ENCODE measurements around the gene ASIC2.

Gene ASIC2

DNA sequence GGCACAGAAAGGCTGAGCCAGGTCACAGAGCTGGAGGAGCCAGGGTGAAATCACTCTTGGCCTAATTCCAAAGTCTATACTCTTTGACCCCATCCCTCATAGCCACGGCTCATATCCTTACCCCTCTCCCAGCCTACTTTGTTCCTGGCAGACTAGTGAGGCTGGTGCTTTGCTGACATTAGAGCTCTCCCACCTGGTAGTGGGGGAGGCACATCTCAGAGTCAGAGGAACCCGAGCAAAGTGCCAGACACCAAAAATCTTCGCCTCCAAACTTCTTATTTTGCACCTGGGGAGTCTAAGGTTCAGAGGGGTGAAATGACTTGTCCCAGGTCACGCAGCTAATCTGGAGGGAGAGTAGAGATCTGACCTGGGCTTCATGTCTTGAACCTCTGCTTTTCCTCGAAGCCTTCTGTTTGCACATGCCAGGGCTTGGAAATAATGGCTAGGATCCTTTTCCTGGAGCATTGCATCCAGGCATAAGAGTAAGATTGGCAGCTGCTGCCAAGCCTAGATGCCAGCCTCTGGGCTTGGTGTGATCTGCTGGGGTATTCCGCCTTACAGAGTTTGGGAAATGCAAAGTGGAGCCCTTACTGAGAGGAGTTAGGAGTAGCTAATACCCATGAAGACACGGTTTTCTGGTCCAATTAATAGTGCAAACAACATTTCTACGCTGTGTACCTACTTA lies 174.6 kb downstream of the ASIC2 start:
- no peak for DNase-seq

DNA sequence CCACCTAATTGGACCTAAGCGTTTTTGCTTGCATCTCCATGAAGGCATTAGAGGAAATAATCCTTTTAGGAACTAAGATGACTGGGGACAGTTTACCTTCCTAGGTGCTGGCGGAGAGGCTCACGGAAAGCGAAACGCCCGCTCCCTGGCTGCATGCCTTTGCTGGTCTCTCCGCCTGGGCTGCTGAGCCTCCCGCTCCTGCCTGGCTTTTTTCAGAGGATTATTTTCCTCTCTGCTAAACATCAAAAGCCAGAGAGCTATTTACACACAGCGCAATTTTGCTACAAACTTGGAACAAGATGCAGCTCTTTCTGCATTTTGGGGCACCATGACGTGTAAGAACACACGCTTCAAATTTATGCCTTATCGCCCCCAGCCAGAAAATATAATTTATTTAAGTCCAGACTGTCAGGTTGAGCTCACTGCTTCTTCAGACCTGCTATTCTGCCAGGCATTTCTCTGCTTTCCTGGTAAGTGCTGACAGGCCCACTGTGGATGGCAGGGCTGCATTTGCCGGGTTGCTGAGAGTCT lies 177.0 kb downstream of the ASIC2 start:
- peak in 4 of 56 donors; percentile 2 to 9 (median 8) for DNase-seq

DNA sequence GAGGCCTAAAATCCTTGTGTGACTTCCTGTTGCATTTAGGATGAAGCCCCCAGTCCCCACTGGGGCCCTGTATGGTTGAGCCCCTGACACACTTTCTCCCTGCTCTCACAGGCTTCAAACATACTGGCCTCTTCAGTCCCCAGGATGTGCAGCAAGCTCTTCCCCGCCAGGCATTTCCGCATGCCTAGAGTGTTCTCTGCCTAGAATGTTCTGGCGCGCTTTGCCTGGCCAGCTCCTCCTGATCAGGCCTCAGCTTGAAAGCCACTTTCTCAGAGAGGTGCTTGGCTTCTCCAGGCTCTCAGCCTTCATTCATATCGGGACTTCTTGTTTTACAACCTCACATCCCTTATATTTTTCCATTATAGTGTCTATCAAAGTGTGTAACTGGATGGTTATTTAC lies 177.7 kb downstream of the ASIC2 start:
- no peak for DNase-seq

DNA sequence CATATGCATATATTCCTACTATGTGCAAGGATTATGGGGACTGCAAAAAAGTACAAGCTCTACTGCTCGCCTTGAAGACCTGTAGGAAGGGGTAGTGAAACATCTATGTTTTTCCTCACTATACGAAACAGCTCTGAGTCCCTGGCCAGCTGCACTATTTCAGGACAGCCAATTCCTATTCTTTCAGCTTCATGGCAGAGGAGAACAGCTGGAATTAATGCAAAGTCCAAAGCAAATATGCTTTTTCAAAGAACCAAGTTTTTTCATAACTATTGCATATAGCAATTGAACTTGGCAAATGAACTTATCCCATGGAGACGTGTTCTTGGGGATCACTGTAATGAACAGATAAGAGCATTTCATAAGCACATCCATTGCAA lies 179.1 kb downstream of the ASIC2 start:
- DNase-seq = no peak

DNA sequence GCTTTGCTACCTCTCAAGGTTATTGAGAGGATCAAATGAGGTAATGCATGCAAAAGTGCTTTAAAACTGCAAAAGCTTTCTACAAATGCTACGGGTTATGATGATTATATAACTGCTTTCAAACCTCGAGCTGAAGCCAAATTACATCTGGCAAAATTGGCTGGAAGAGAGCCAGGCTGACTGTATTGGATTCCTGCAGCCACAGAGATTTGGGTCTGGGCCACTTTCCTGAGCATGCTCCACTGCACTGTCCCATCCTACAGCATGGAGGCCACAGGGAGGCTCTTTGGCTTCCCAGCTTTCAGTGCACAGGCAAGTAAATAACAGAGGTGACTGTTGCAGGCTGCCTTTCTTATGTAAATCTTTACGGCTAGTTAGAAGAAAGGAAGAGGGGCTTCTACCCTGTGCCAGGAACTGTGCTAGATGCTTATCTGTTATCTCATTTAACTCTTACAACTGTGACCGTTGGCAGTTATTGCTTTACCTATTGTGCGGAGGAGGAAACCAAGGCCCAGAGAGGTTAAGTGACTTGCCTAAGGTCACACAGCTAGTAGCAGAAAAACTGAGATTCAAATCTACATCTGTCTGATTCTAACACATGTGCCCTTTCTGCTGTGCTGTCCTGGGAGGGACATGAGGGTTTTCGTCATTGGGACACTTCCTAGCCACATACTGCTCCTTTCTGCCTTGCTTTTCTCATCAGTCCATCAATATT lies 179.7 kb downstream of the ASIC2 start:
- DNase-seq = peak in 1 of 56 donors; percentile 1

DNA sequence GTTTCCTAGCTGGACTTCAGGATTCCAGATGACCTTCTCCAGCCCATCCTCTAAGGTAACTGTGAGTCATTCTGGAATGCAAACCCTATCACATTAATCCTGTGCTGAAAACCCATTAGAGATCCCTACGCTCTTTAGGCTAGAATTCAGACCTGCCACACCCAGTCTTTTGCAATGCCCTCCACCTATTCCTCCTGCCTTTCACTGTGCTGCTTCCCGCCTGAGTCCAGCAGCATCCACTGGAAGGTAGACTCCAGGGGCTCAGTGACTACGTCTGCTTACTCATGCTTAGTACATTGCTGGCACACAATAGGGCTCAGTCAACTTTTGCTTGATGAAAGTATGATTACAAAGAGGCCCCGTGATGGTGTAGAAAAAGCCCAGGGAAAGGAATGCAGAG lies 180.3 kb downstream of the ASIC2 start:
- DNase-seq = no peak

DNA sequence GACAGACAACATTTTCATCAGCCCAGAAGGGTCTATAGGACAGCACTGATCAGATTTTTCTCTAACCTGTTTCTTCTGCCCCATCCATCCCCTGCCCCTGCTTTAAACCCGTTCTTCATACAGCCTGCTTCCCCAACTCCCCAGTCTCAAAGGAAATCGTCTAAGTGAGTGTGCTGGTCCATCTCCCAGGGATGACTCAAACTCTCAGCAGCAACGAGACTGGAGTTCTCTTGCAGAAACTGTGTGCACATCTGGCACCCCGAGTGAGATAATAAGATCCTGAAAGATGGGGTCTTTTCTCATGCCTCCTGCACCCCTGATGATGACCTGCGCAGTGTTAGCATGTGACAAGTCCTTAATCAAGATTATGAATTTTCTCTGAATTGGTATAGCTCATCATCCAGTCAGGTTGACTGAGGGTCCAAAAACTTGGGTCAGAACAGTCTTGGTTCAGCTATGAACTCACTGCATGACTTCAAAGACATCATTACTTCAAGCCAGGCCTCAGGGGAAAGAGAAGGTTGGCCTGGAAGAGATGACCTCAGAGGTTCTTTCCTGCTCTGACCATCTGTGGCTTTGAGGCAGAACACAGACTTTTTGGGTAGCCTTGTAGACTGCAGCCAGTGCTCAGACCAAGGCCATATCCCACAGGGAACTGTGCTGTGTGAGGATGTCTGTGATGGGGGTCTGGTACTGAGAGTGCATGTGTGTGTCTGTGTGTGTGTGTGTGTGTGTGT lies 183.6 kb downstream of the ASIC2 start:
- DNase-seq = no peak

DNA sequence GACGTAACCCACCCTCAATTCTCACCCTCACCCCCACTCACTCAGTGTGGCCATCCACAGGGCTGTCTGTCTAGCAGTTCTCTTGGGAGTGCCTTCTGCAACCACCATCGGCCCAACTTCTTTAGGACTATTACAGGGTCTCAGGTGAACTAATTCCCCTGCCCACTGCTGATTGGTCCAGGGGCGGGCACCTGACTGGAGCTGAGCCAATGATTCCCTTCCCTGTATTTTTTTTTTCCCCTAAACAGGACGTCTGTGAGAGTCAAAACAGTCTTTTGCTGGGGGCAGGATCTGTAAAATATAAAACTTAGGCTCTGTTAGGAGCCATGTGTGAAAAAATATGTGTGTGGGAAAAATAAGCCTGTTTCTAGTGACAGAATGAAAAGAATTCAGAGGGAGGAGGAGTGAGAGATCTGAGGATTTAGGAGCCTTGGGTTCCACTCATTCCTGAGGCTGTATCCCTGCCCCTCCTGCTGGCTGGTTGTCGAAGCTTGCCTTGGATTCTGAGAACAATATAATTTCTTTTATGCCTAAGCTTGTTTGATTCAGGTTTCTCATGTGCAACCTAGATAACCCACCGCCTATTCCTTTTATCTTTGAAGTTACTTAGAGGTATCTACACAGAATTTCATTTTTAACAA lies 186.4 kb downstream of the ASIC2 start:
- DNase-seq = no peak

DNA sequence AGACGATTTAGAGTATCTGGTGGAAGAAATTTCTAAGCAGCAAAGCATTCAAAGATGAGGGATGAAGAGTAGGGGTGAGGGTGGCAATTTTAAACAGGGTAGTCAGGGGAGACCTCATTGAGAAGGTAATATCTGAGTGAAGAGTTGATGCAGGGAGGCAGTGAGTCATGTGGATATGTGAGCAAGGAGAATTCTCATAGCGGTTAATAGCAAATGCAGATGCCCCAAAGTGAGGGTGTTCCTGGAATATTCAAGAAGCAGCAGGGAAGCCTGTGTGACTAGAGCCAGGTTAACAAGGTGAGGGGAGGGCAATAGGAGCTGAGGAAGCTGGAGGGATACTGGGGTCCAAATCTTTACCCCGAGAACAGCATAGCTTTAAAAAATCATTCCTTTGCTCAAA lies 187.2 kb downstream of the ASIC2 start:
- DNase-seq = no peak

DNA sequence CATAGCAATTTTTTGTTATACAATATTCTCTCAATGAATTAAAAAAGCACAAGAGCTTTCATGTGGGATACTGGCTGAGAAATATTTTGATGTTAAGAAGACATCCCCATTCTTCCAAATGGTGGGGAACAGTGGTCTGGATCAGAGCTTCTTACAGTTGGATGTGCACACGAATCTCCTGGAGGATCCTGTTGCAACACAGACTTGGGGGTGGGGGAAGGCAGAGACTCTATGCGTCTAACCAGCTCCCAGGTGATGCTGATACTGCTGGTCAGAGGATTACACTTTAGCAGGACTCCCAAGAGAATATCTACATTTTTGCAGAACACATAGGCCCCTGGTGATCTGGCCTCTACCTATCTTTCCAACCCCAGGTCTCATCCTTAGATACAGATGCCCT lies 193.2 kb downstream of the ASIC2 start:
- no peak for DNase-seq

DNA sequence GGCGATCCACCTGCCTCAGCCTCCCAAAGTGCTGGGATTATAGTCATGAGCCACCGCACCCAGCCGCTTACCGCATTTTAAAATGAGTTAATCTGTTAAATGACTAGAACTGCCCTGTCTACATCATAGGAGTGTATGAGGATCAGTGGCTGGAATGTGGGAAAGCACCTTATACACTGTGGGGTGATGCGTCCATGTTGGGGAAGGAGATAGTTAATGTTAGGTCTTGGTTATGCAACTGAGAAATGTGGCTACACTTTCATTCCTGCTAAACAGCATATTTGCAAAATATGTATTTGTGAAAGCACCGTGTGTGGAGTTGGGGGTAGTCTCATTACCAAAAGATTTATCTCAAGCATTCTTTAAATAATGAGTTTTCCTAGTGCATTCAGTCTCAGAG lies 193.8 kb downstream of the ASIC2 start:
- DNase-seq = no peak

DNA sequence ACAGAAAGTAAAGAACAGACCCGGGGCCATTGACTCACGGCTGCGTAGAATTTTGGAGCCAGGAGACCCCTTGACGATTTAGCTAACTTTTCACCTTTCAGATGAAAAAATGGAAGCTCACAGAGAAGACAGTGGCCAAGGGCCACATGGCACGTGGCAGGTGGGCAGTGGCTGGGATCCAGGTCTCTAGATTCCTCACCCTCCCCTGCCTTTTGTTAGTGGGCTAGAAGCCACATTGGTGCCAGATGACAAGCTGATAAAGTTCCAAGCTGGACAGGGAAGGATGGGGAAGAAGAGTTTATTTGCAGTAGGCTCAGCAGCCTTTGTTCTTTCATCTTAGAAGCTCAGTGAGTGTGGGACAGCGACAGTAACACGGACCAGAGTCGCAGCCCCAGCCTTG lies 195.7 kb downstream of the ASIC2 start:
- no peak for DNase-seq

DNA sequence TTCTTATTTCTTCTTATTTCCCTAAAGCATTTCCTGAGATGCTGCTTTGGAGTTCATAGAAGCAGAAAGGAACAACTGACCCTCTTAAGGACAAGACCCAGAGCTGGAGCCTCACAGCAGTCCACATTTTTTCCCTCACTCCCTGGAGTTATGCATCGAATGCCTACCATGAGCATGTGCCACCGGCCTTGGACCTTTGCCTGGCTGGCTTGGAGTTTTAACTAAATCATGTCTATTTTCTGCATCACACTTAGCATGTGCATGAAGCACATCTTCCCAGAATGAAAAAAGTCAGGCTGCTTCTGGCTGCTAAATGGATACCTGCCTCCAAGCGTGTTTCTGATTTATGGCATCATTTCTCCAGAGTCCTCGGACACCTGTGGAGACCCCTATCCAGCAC lies 196.9 kb downstream of the ASIC2 start:
- DNase-seq = no peak

DNA sequence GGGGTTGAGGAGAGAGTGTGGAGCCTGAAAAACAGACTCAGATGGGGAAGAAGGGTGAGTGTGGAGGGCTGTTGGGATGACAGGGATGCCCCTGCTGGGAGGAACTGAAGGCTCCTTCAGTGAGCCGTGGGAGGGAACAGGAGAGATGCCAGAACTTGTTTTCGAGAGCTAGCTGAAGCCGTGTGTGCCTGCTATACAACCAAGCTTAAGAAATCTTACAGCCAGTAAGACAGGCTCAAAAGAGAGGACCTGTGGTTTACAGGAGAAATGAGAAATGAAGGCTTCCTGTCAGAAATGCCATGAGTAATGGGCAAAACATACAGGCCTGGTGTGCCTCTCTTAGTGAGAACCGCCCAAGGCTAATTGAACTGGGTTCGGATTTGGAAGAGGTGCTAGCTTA lies 201.8 kb downstream of the ASIC2 start:
- peak in 15 of 56 donors; percentile 1 to 54 (median 10) for DNase-seq

DNA sequence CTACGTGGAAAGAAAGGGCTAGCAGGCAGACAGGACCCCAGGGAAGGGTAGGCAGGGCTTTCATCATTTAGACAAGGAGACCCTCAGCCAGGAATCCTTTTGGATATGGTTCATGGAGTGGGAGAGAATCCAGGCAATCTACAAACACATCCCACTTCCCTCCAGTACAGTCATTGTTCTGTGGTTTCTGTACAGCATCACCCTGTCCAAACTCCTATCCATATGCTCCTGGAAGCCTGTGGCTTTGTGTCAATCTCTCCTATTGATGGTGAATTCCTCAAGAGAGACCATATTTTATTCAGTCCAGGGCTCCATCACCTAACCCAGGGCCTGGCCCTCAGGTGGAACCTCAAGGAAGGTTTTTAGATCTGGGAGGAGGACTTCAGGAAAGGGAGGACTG lies 202.3 kb downstream of the ASIC2 start:
- no peak for DNase-seq

DNA sequence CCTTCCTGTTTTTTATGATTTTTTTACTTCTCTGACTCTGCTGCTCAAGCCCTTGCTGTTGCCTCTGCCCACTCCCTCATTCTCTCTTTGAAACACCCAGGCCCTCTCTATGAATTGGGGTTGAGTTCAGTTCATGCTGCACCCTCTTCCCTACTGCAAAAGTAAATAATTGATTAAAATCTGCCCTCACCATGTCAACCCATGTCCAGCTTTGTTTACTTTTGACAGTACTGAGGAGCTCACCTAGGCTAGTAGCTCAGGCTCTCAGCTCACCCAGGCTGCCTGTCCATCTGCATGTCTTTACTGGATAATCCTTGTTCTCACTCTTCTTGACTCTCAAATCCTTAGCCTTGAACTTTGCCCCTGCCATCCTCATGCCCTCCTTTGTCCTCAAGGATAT lies 206.2 kb downstream of the ASIC2 start:
- DNase-seq = no peak

DNA sequence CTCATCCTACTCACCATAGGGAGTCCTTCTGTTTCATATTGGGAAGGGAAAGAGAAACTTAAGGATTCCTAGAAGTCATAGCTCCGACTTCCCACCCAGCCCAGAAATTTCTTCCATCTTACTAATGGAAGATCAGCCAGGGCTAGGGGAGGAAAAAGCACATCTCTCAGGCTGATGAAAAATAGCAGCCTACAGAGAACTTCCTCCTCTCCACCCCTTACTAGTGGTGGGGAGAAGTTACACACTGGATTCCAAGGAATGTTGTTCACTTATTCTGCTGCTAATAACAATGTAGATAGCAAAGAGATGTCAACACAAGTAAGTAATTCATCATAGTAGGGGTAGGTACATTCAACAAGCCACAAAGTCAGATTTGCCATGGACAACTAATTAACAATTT lies 207.1 kb downstream of the ASIC2 start:
- DNase-seq = no peak

DNA sequence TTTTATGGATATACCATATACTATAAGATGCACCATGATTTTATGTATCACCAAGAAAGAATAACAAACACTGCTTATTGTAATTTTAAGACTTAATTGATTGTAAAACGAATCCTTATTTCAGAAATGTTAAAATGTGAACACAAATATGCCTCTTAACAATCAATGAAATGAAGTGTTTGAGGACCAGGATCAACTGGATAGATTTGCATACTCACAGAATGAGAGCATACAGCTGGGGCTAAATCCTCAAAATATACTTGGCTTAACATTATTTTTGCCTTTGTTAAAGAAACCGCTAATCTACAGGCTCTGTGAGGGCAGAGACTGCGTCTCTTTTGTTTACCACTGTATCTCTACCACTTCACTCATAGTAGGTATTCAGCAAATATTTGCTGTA lies 207.8 kb downstream of the ASIC2 start:
- no peak for DNase-seq

DNA sequence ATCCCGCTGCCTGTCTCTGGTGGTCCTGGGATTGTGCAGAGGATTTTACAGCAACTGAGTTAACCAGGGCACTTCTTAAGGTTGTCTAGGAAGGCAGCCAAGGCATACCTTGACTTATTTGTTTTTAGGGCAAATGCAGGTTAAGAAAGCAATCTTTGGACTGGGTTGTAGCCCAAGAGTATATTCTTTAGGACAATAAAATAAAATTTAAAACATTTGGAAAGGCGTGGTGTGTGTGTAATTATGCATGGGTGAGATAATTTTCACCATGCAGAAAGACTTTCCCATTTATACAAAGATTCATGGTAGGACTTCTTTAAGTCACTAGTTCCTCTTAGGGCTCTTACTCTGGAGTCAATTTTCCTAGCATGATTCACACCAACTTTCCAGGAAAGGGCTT lies 208.3 kb downstream of the ASIC2 start:
- DNase-seq = no peak

DNA sequence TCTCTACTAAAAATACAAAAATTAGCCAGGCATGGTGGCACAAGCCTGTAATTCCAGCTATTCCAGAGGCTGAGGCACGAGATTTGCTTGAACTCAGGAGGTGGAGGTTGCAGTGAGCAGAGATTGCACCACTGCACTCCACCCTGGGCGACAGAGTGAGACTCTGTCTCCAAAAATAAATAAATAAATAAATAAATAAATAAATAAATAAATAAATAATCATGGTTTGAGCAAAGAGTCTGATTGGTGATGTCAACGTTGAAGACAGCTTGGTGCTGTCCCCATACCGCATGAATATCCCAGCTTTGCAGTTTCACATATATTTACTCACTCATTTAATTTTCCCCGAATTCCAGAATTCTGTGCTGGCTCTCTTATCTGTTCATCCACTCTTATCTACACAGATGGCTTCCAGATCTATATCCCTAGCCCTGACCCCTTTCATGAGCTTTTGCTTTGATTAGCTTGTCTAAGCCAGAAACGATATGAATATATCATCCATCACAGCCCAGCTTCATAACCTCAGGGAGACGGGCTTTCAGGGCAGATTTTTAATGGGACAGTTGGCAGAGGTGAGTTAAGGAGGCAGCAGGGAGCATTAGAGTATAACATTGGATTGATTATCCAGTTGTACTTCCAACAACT lies 210.4 kb downstream of the ASIC2 start:
- DNase-seq = no peak

DNA sequence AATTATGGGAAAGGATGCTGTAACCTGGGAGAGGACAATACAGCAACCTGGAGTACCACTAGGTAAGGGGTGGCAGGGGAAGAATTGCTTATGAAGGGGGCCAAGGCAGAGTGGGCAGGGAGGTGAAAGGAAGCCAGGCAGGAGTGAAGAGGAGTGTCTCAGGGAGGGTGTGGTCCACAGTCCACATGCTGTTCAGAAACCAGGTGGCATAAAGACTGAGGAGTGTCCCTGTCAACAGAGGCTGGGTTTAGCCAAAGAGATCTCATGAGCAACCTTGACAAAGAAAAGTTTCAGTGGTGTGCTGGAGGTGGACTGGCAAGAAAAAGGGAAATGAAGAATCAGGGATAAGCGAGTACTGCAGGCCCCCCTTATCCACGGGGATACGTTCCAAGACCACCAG lies 213.0 kb downstream of the ASIC2 start:
- no peak for DNase-seq

Measured in amygdala (tissue), 56 donors.